ENCODE data around the gene DDX23.
"Not testable (repeated sequence)": the region's sequence is repeated elsewhere in the genome, so short reads cannot be mapped to it uniquely, and the experiment has no call there.

DNA sequence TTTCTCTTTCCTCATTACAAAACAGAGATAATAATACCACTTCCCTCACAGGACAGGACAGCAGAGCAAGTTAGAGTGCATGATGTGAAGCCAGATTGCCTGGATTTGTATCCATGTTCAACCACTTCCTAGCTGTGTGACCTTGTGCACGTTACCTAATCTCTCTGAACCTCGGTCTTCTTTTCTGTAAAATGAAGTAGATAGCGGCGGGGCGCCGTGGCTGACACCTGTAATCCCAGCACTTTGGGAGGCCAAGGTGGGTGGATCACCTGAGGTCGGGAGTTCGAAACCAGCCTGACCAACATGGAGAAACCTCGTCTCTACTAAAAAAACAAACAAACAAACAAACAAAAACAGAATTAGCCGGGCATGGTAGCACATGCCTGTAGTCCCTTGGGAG, 3.0 kb upstream of the DDX23 start:
- TF ChIP-seq, protein P1, sequence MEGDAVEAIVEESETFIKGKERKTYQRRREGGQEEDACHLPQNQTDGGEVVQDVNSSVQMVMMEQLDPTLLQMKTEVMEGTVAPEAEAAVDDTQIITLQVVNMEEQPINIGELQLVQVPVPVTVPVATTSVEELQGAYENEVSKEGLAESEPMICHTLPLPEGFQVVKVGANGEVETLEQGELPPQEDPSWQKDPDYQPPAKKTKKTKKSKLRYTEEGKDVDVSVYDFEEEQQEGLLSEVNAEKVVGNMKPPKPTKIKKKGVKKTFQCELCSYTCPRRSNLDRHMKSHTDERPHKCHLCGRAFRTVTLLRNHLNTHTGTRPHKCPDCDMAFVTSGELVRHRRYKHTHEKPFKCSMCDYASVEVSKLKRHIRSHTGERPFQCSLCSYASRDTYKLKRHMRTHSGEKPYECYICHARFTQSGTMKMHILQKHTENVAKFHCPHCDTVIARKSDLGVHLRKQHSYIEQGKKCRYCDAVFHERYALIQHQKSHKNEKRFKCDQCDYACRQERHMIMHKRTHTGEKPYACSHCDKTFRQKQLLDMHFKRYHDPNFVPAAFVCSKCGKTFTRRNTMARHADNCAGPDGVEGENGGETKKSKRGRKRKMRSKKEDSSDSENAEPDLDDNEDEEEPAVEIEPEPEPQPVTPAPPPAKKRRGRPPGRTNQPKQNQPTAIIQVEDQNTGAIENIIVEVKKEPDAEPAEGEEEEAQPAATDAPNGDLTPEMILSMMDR (conservative IDR thresholded peaks at IDR 0.05) = not testable (repeated sequence)
- TF ChIP-seq ZFX (IDR thresholded peaks at IDR 0.05) = not testable (repeated sequence)

All from C4-2B (cell line).